ENCODE measurements around the gene ANKRD18A. TPM values are rescaled to one million over a fixed set of nuclear protein-coding genes. Genes with fewer than 3 reads are reported as not detected.
"Not testable (repeated sequence)": the region's sequence is repeated elsewhere in the genome, so short reads cannot be mapped to it uniquely, and the experiment has no call there.

The ANKRD18A gene
- total RNA-seq, 1 donor from 2014 or later = 0.51 TPM

- no peak for DNase-seq
Observed at GRCh38 chr9:38626006-38626405, 5.6 kb upstream of the ANKRD18A start.

DNA sequence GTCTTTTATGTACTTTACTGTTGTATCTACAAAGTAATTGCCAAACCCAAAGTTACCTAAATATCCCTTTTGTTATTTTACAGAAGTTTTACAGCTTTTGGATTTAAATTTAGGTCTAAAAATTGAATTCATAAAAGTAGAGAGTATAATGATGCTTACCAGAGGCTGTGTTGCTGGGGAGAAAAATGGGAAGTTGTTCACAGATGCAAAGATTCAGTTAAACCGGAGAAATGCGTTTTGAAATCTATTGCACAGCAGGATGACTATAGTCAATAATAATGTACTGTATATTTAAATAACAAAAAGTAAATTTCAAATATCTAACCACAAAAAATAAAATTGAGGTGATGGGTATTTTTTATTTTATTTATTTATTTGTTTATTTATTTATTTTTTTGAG is 2.6 kb upstream of the ANKRD18A start:
- no peak for DNase-seq

GRCh38 chr9:38622288-38622674 is 1.9 kb upstream of the ANKRD18A start:
- DNase-seq = peak; percentile 14

GRCh38 chr9:38621434-38622287 is 1.3 kb upstream of the ANKRD18A start:
- DNase-seq = peak; percentile 62

- DNase-seq = peak; percentile 6
Observed at GRCh38 chr9:38619556-38620447, 594 bp downstream of the ANKRD18A start.

GRCh38 chr9:38598029-38598745 is 22.2 kb downstream of the ANKRD18A start:
- not testable (repeated sequence) for DNase-seq

GRCh38 chr9:38595117-38595516 is 25.3 kb downstream of the ANKRD18A start:
- not testable (repeated sequence) for DNase-seq

GRCh38 chr9:38591346-38592063 is 28.9 kb downstream of the ANKRD18A start:
- DNase-seq = peak; percentile 91

DNA sequence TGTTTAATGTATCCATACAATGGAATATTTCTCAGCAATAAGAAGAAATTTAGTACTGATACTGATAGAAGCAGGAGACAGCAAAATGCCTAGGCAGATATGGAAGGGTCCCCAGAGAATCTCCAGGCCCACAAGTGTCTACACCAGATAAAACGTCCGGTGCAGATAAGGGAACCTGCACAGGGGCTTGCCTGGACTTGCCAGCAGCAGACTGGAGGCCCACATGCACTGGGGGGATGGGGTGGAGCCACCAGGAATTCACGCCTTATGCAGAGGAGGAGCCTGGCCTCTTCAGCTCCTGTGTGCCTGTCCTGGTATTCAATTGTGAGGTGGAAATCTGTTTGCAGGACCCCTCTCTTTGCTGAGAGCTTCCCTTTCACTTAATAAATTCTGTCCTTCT is 36.6 kb downstream of the ANKRD18A start:
- not testable (repeated sequence) for DNase-seq

DNA sequence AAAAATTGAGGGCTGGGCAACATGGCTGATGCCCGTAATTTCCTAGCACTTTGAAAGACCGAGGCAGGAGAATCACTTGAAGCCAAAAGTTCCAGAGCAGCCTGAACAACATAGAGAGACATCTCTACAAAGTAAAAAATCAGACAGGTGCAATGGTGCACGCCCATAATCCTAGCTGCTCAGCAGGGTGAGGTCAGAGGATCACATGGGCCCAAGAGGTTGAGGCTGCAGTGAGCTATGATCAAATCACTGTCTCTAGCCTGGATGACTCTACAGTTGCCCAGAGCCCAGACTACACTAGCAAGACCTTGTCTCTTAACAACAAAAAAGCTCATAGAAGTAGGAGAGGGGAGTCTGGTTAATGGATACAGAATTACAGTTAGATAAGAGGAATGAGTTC is 40.3 kb downstream of the ANKRD18A start:
- DNase-seq = peak; percentile 8

DNA sequence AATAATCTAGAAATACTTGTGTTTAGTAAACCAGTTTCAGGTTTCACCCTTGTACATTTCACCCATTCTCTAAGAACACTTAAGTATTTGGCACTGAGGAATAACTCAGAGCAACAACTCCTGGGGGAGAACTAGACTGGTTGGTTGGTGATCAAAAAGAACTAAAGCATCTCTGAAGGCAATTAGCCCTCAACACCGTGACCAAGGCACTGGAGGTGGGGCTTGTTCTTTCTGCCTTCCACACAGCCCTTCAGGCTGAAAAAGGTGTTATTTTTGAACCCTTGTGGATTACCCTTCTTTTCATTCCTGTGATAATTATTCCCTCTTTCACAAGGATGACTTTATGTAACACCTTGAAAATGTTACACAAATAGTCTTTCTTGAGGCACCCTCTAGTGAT is 44.2 kb downstream of the ANKRD18A start:
- DNase-seq = not testable (repeated sequence)

DNA sequence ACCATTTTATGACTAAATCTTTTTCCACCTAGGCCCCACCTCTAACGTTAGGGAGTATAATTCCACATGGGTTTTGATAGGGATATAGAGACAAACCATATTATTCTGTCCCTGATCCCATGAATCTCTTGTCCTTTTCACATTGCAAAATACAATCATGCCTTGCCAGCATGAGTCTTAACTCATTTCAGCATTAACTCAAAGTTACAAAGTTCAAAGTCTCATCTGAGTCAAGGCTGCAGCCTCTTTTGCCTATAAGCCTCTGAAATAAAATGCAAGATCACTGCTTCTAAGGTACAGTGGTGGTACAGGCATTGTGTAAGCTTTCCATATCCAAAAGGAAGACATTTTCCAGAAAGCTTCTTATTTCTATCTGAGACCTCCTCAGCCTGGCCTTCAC is 54.3 kb downstream of the ANKRD18A start:
- not testable (repeated sequence) for DNase-seq

DNA sequence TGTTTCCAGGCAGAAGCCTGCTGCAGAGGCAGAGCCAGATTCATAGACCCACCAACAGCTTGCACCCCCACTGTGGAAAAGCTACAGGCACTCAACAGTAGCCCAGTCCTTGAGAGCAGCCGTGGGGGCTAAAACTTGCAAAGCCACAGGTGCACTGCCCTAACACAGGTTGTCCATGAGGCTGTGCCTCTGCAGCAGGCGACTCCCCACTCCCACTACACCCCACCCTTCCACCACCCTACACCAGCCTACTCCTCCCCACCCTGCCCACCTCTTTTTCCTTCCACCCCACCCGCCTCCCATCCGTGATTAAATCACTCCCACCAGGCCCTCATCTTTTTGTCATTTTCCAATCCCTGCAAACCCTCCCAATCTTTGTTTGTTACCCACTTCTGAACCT is 55.2 kb downstream of the ANKRD18A start:
- not testable (repeated sequence) for DNase-seq

GRCh38 chr9:38563911-38564310 is 56.5 kb downstream of the ANKRD18A start:
- DNase-seq = not testable (repeated sequence)

- DNase-seq = not testable (repeated sequence)
Observed at GRCh38 chr9:38561134-38561533, 59.3 kb downstream of the ANKRD18A start.

GRCh38 chr9:38559172-38559571 is 61.2 kb downstream of the ANKRD18A start:
- not testable (repeated sequence) for DNase-seq

DNA sequence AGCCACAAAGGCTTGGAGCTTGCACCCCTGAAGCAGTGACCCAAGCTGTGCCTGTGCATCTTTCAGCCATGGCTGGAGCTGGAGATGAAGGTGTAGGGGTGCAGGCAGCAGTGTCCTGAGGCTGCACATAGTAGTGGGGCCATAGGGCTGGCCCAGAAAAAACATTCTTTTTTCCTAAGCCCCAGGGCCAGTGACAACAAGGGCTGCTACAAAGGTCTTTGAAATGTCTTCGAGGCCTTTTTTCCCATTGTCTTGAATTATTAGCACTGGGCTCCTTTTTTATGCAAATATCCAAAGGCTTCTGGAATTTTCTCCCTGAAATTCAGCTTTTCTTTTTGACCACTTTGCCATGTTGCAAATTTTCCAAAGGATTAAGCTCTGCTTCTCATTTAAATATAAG is 62.6 kb downstream of the ANKRD18A start:
- DNase-seq = not testable (repeated sequence)

DNA sequence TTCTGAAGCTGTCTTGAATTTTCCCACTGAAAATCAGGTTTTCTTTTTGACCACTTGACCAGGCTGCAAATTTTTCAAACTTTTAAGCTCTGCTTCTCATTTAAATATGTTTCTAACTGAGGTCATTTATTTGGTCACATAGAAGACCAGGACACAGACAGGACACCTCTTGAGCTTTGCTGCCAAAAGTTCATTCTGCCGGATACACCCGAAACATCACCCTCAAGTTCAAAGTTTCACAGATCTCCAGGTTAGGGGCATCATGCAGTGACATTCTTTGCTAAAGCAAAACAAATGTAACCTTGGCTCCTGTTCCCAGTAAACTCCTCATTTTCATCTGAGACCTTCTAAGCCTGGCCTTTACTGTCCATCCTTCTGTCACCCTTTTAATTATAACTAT is 65.4 kb downstream of the ANKRD18A start:
- not testable (repeated sequence) for DNase-seq

GRCh38 chr9:38553019-38553418 is 67.4 kb downstream of the ANKRD18A start:
- not testable (repeated sequence) for DNase-seq

DNA sequence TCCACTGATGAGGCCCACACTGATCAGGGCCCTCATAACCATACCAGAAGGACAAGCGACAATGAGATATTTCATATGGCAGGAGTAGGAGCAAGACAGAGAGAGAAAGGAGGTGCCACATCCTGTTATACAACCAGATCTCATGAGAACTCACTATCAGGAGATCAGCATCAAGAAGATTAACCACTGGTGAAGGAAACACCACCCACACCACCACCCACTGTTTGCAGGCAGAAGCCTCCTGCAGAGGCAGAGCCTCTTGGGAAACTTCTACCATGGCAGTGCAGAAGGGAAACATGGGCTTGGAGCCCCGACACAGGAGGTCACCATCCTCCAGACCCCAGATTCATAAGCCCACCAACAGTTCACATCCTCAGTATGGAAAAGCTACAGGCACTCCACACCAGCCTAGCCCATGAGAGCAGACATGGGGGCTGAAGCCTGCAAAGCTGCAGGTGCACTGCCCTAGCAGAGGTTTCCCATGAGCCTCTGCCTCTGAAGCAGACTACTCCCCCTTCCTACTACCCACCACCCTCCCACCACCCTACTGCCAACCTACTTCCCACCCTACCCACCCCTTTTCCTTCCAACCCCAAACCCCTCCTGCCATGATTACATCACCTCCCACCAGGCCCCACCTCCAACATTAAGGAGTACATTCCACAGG is 73.8 kb downstream of the ANKRD18A start:
- not testable (repeated sequence) for DNase-seq

DNA sequence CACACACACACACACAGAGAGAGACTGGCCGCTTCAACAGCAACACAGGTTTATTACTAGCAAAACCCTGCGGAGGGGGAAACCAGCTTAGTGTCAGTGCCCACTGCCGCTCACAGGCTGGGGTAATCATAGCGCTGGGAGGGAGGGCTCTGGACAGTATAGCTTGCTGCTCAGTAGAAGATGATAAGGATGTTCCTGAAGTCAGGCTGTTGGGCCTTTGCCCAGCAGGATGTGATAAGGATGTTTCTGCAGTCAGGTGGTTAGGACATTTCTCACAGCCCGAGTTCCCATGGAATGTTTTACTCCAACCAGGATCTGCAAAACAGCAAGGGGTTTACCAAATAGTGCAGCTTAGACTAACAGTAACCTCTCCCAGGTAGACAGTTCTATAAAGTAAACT is 79.9 kb downstream of the ANKRD18A start:
- not testable (repeated sequence) for DNase-seq
